HG03558 (cell line): ENCODE results near the gene SPANXN1.
"Not testable (repeated sequence)": the region's sequence is repeated elsewhere in the genome, so short reads cannot be mapped to it uniquely, and the experiment has no call there.

Experiments
- ATAC-seq: cut with Tn5 transposase; IDR thresholded peaks from one replicate; pipeline ENCODE4 v1.9.1; 2021; ENCODE audit warnings: moderate number of reproducible peaks; ENCODE audit not compliant: unreplicated experiment; ENCODE audit errors: extremely low read depth

The SPANXN1 gene

GRCh38 chrX:145247203-145247602 lies at the start of gene SPANXN1:
SPANXN1 (plus strand) TSS chrX:145247503; CDS start chrX:145247587, 84 bp downstream.
- ATAC-seq, result not testable (repeated sequence)

GRCh38 chrX:145199078-145199477 lies 48.2 kb upstream of the SPANXN1 start:
- no peak for ATAC-seq

- no peak for ATAC-seq
Observed at GRCh38 chrX:145213504-145213903, 33.8 kb upstream of the SPANXN1 start.

GRCh38 chrX:145292218-145292617 lies 44.9 kb downstream of the SPANXN1 start:
- no peak for ATAC-seq
